ENCODE results near the gene FGD2.

DNA sequence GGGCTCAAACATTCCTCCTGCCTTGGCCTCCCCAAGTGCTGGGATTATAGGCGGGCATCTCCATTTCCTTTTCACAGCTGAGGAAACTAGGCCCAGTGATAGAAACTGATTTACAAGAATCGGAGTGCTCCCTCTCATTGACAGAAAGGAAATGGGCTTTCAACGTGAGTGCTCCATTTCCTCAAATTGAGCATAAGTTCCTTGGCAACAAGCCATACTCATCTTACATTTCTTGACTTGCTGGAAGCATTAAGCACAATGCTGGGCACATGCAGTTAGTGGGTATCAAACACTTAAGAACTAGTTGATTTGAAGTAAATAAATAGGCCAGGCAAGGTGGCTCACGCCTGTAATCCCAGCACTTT is 54.7 kb downstream of the FGD2 start:
- TF ChIP-seq, protein P1, sequence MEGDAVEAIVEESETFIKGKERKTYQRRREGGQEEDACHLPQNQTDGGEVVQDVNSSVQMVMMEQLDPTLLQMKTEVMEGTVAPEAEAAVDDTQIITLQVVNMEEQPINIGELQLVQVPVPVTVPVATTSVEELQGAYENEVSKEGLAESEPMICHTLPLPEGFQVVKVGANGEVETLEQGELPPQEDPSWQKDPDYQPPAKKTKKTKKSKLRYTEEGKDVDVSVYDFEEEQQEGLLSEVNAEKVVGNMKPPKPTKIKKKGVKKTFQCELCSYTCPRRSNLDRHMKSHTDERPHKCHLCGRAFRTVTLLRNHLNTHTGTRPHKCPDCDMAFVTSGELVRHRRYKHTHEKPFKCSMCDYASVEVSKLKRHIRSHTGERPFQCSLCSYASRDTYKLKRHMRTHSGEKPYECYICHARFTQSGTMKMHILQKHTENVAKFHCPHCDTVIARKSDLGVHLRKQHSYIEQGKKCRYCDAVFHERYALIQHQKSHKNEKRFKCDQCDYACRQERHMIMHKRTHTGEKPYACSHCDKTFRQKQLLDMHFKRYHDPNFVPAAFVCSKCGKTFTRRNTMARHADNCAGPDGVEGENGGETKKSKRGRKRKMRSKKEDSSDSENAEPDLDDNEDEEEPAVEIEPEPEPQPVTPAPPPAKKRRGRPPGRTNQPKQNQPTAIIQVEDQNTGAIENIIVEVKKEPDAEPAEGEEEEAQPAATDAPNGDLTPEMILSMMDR (conservative IDR thresholded peaks at IDR 0.05 in 1 of 2, IDR thresholded peaks at IDR 0.05 in 1 of 2; ENCODE audit: extremely low read depth in 1 of 2, insufficient read depth in 1 of 2, low read depth in 1 of 2, low read length in 2 of 2), result no peak
- no peak for TF ChIP-seq EZH2 (IDR thresholded peaks at IDR 0.05; ENCODE audit: borderline replicate concordance, low read length)

Data from mammary epithelial cell (primary cell).